ENCODE data around the gene DLGAP1.

The DLGAP1 gene

GRCh38 chr18:3995476-3996102, 459.5 kb downstream of the DLGAP1 start:
- H3K27ac ChIP-seq (ENCODE audit: low read depth, low read length): no peak overlapping the region
- no peaks in the 10 kb centered on the region for H3K36me3 ChIP-seq (ENCODE audit: control insufficient read depth in 5 of 5, insufficient read depth in 5 of 5, low read length in 5 of 5)
- H3K4me3 ChIP-seq (ENCODE audit: low read depth in 1 of 5, low read length in 5 of 5): no peak overlapping the region
- H3K27me3 ChIP-seq (ENCODE audit: control insufficient read depth in 5 of 5, insufficient read depth in 4 of 5, low read length in 5 of 5): no peaks in the 10 kb centered on the region
- no peak overlapping the region for H3K9ac ChIP-seq (ENCODE audit: low read length in 5 of 5)
- no peaks in the 10 kb centered on the region for H3K4me1 ChIP-seq (ENCODE audit: control insufficient read depth in 5 of 5, insufficient read depth in 5 of 5, low read length in 5 of 5)
- no peaks in the 10 kb centered on the region for H3K9me3 ChIP-seq (ENCODE audit: control insufficient read depth in 5 of 5, low read length in 5 of 5)

DNA sequence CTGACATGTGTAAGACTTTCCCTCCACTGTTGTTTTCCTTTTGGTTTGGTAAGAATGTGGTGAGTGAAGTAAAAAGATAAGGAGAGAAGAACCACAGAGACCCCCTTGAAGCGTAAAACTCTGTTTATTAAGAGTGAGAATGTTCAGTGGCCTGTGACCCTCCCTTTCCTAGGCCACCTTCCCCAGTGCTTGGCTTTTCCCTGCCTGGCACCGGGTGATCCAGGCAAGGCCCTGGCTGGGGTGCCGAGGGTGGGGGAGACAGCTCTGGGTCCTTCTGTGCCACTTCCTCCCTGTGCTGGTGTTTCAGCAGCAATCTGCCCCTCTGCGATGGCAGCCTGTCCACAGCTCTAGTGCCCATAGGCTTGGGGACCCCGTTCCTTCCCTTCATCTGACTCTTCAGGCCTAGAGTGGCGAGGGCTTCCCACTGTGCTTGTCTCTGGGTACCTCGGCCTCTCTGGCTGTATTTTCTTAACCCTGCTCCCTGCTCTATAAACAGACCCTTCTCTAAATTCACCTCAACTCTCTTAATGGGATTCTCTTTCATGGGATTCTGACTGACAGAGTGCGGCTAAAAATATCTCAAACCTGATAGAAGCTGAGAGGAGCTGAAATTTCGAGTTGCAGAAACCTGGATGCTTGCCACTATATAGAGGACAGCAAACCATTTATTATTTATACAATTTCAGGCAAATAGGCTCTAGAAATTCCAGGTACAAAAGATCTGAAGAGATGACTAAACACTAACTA, 461.0 kb downstream of the DLGAP1 start:
- no peaks in the 10 kb centered on the region for H3K36me3 ChIP-seq (ENCODE audit: control insufficient read depth in 5 of 5, insufficient read depth in 5 of 5, low read length in 5 of 5)
- H3K27ac ChIP-seq (ENCODE audit: low read depth, low read length): no peak overlapping the region
- no peak overlapping the region for H3K9ac ChIP-seq (ENCODE audit: low read length in 5 of 5)
- H3K4me3 ChIP-seq (ENCODE audit: low read depth in 1 of 5, low read length in 5 of 5): no peak overlapping the region
- no peaks in the 10 kb centered on the region for H3K4me1 ChIP-seq (ENCODE audit: control insufficient read depth in 5 of 5, insufficient read depth in 5 of 5, low read length in 5 of 5)
- no peaks in the 10 kb centered on the region for H3K27me3 ChIP-seq (ENCODE audit: control insufficient read depth in 5 of 5, insufficient read depth in 4 of 5, low read length in 5 of 5)
- H3K9me3 ChIP-seq (ENCODE audit: control insufficient read depth in 5 of 5, low read length in 5 of 5): no peaks in the 10 kb centered on the region

- no peak overlapping the region for H3K9ac ChIP-seq (ENCODE audit: low read length in 5 of 5)
Observed at GRCh38 chr18:3985664-3986063, 469.4 kb downstream of the DLGAP1 start.

GRCh38 chr18:3985020-3985419, 470.1 kb downstream of the DLGAP1 start:
- no peaks in the 10 kb centered on the region for H3K27me3 ChIP-seq (ENCODE audit: control insufficient read depth in 5 of 5, insufficient read depth in 4 of 5, low read length in 5 of 5)
- H3K4me3 ChIP-seq (ENCODE audit: low read depth in 1 of 5, low read length in 5 of 5): no peak overlapping the region
- no peak overlapping the region for H3K9ac ChIP-seq (ENCODE audit: low read length in 5 of 5)
- no peak overlapping the region for H3K27ac ChIP-seq (ENCODE audit: low read depth, low read length)
- H3K9me3 ChIP-seq (ENCODE audit: control insufficient read depth in 5 of 5, low read length in 5 of 5): peaks cover 0 to 2% (median 0%) of the 10 kb centered on the region in 5 donors
- H3K4me1 ChIP-seq (ENCODE audit: control insufficient read depth in 5 of 5, insufficient read depth in 5 of 5, low read length in 5 of 5): no peaks in the 10 kb centered on the region
- H3K36me3 ChIP-seq (ENCODE audit: control insufficient read depth in 5 of 5, insufficient read depth in 5 of 5, low read length in 5 of 5): no peaks in the 10 kb centered on the region

More at GRCh38 chr18:3985664-3986063, 469.4 kb downstream of the DLGAP1 start:
- Histone ChIP-seq H3K27me3 (ENCODE audit: control insufficient read depth in 5 of 5, insufficient read depth in 4 of 5, low read length in 5 of 5) (no peaks in the 10 kb centered on the region), H3K4me3 (ENCODE audit: low read depth in 1 of 5, low read length in 5 of 5) (no peak overlapping the region), H3K9me3 (ENCODE audit: control insufficient read depth in 5 of 5, low read length in 5 of 5) (no peaks in the 10 kb centered on the region), H3K4me1 (ENCODE audit: control insufficient read depth in 5 of 5, insufficient read depth in 5 of 5, low read length in 5 of 5) (no peaks in the 10 kb centered on the region), H3K36me3 (ENCODE audit: control insufficient read depth in 5 of 5, insufficient read depth in 5 of 5, low read length in 5 of 5) (no peaks in the 10 kb centered on the region), H3K27ac (ENCODE audit: low read depth, low read length) (no peak overlapping the region)

DNA sequence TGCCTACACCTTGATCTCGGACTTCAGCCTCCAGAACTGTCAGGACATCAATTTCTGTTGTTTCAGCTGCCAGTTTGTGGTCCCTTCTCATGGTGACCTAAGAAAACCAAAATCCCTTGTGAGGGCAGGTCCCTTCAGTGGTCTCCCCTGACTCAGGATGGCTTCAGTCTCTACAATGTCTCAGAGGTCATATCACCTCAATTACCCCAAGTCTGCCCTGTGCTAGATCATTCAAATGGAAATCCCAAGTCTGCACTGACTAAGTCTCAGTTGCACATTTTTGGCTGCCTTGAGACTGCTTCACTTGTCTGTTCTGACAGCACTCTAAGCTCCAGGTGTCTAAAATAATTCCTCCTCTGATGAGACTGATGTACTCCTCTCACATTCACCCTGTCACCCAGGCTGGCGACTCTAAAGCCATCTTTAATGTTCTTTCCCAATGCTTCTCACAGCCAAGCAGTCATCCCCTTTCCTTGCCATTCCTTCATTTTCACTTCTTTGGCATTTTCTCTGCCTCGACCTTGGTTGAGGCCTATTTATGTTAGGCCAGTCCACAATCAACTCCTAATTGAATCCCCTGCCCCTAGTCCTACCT, 470.8 kb downstream of the DLGAP1 start:
- Histone ChIP-seq H3K4me3 (ENCODE audit: low read depth in 1 of 5, low read length in 5 of 5) (no peak overlapping the region), H3K27me3 (ENCODE audit: control insufficient read depth in 5 of 5, insufficient read depth in 4 of 5, low read length in 5 of 5) (no peaks in the 10 kb centered on the region), H3K9ac (ENCODE audit: low read length in 5 of 5) (no peak overlapping the region), H3K27ac (ENCODE audit: low read depth, low read length) (no peak overlapping the region), H3K4me1 (ENCODE audit: control insufficient read depth in 5 of 5, insufficient read depth in 5 of 5, low read length in 5 of 5) (no peaks in the 10 kb centered on the region), H3K36me3 (ENCODE audit: control insufficient read depth in 5 of 5, insufficient read depth in 5 of 5, low read length in 5 of 5) (no peaks in the 10 kb centered on the region), H3K9me3 (ENCODE audit: control insufficient read depth in 5 of 5, low read length in 5 of 5) (peaks cover 0 to 6% (median 3%) of the 10 kb centered on the region in 5 donors)

- H3K4me3 ChIP-seq (ENCODE audit: low read depth in 1 of 5, low read length in 5 of 5): no peak overlapping the region
- no peak overlapping the region for H3K27ac ChIP-seq (ENCODE audit: low read depth, low read length)
- H3K27me3 ChIP-seq (ENCODE audit: control insufficient read depth in 5 of 5, insufficient read depth in 4 of 5, low read length in 5 of 5): no peaks in the 10 kb centered on the region
- no peak overlapping the region for H3K9ac ChIP-seq (ENCODE audit: low read length in 5 of 5)
- peaks cover 1 to 14% (median 11%) of the 10 kb centered on the region in 5 donors for H3K9me3 ChIP-seq (ENCODE audit: control insufficient read depth in 5 of 5, low read length in 5 of 5)
- no peaks in the 10 kb centered on the region for H3K36me3 ChIP-seq (ENCODE audit: control insufficient read depth in 5 of 5, insufficient read depth in 5 of 5, low read length in 5 of 5)
- H3K4me1 ChIP-seq (ENCODE audit: control insufficient read depth in 5 of 5, insufficient read depth in 5 of 5, low read length in 5 of 5): no peaks in the 10 kb centered on the region
Observed at GRCh38 chr18:3983351-3983969, 471.6 kb downstream of the DLGAP1 start.

GRCh38 chr18:3982541-3982940, 472.6 kb downstream of the DLGAP1 start:
- Histone ChIP-seq H3K9me3 (ENCODE audit: control insufficient read depth in 5 of 5, low read length in 5 of 5) (peaks cover 4 to 19% (median 16%) of the 10 kb centered on the region in 5 donors), H3K4me1 (ENCODE audit: control insufficient read depth in 5 of 5, insufficient read depth in 5 of 5, low read length in 5 of 5) (no peaks in the 10 kb centered on the region), H3K27ac (ENCODE audit: low read depth, low read length) (no peak overlapping the region), H3K4me3 (ENCODE audit: low read depth in 1 of 5, low read length in 5 of 5) (no peak overlapping the region), H3K27me3 (ENCODE audit: control insufficient read depth in 5 of 5, insufficient read depth in 4 of 5, low read length in 5 of 5) (no peaks in the 10 kb centered on the region), H3K36me3 (ENCODE audit: control insufficient read depth in 5 of 5, insufficient read depth in 5 of 5, low read length in 5 of 5) (no peaks in the 10 kb centered on the region), H3K9ac (ENCODE audit: low read length in 5 of 5) (no peak overlapping the region)

GRCh38 chr18:3979024-3979423, 476.1 kb downstream of the DLGAP1 start:
- peaks cover 4 to 19% (median 16%) of the 10 kb centered on the region in 5 donors for H3K9me3 ChIP-seq (ENCODE audit: control insufficient read depth in 5 of 5, low read length in 5 of 5)
- no peaks in the 10 kb centered on the region for H3K4me1 ChIP-seq (ENCODE audit: control insufficient read depth in 5 of 5, insufficient read depth in 5 of 5, low read length in 5 of 5)
- no peaks in the 10 kb centered on the region for H3K27me3 ChIP-seq (ENCODE audit: control insufficient read depth in 5 of 5, insufficient read depth in 4 of 5, low read length in 5 of 5)
- H3K9ac ChIP-seq (ENCODE audit: low read length in 5 of 5): no peak overlapping the region
- no peaks in the 10 kb centered on the region for H3K36me3 ChIP-seq (ENCODE audit: control insufficient read depth in 5 of 5, insufficient read depth in 5 of 5, low read length in 5 of 5)
- no peak overlapping the region for H3K4me3 ChIP-seq (ENCODE audit: low read depth in 1 of 5, low read length in 5 of 5)
- no peak overlapping the region for H3K27ac ChIP-seq (ENCODE audit: low read depth, low read length)

GRCh38 chr18:3973191-3973850, 481.8 kb downstream of the DLGAP1 start:
- Histone ChIP-seq H3K4me1 (ENCODE audit: control insufficient read depth in 5 of 5, insufficient read depth in 5 of 5, low read length in 5 of 5) (peaks cover 0 to 2% (median 0%) of the 10 kb centered on the region in 5 donors), H3K9me3 (ENCODE audit: control insufficient read depth in 5 of 5, low read length in 5 of 5) (peaks cover under 1 to 5% (median 3%) of the 10 kb centered on the region in 5 donors), H3K4me3 (ENCODE audit: low read depth in 1 of 5, low read length in 5 of 5) (no peak overlapping the region), H3K27me3 (ENCODE audit: control insufficient read depth in 5 of 5, insufficient read depth in 4 of 5, low read length in 5 of 5) (no peaks in the 10 kb centered on the region), H3K36me3 (ENCODE audit: control insufficient read depth in 5 of 5, insufficient read depth in 5 of 5, low read length in 5 of 5) (no peaks in the 10 kb centered on the region), H3K27ac (ENCODE audit: low read depth, low read length) (no peak overlapping the region), H3K9ac (ENCODE audit: low read length in 5 of 5) (no peak overlapping the region)
